GM12892 (cell line): ENCODE measurements around the gene SYK.

Experiments
- POLR2A ChIP-seq: IDR thresholded peaks from 2 replicates; pipeline ENCODE4 v1.6.1; 2011; ENCODE audit warnings: low read depth, low read length, control low read depth
- POLR2AphosphoS5 ChIP-seq: IDR thresholded peaks from 2 replicates; pipeline ENCODE4 v1.6.1; 2011; ENCODE audit warnings: low read depth, low read length, control low read depth

- no peak for TF ChIP-seq POLR2A
- no peak for TF ChIP-seq POLR2AphosphoS5
Measured at GRCh38 chr9:90921104-90921503, 119.5 kb downstream of the SYK start.
